Measurements from ENCODE around the gene PSIP1. TPM values are rescaled to one million over a fixed set of nuclear protein-coding genes. Genes with fewer than 3 reads are reported as not detected.

The PSIP1 gene
- total and polyA plus RNA-seq, 9 of the 15 experiments (the other 6 are each of a cell fraction or from before 2014, with no cell fraction given), result 18.8 to 119 (median 59.9) TPM

DNA sequence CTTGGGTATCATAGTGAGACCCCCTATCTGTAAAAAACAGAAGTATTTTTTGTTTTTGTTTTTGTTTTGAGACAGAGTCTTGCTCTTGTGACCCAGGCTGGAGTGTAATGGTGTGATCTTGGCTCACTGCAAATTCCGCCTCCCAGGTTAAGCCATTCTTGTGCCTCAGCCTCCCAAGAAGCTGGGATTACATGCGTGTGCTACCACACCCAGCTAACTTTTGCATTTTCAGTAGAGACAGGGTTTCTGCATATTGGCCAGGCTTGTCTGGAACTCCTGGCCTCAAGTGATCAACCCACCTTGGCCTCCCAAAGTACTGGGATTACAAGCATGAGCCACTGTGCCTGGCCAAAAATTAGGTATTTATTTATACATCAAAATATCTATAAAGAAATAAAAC lies 31.9 kb upstream of the PSIP1 start:
- in situ Hi-C loops (cut with MboI) (no loop called here), intact Hi-C loops (cut with micrococcal nuclease) (no loop called here)
- CTCF ChIA-PET (ENCODE audit: low intra/inter-chr PET ratio), result no interaction called here
- Histone ChIP-seq H3K9ac (ENCODE audit: insufficient read depth in 1 of 2, low read depth in 2 of 2, low read length in 2 of 2) (no peak overlapping the region), H3K79me2 (ENCODE audit: control insufficient read depth, insufficient read depth, low read length) (no peaks in the 10 kb centered on the region), H3K4me1 (replicated peaks in 1 of 2; ENCODE audit: control insufficient read depth in 2 of 2, insufficient read depth in 2 of 2, low read length in 2 of 2) (no peaks in the 10 kb centered on the region), H2AFZ (ENCODE audit: low read depth, low read length) (no peak overlapping the region), H3K36me3 (ENCODE audit: control insufficient read depth, insufficient read depth, low read length) (no peaks in the 10 kb centered on the region), H3K4me2 (ENCODE audit: insufficient read depth, low read length) (no peak overlapping the region), H4K20me1 (replicated peaks; ENCODE audit: control insufficient read depth, insufficient read depth, low read length) (no peaks in the 10 kb centered on the region), H3K27me3 (ENCODE audit: control insufficient read depth in 2 of 2, insufficient read depth in 2 of 2, low read length in 2 of 2) (peaks cover 0 to 5% of the 10 kb centered on the region in 2 experiments; a peak in 2 of 5 replicates), H3K27ac (ENCODE audit: extremely low read depth, low read depth, low read length) (no peak overlapping the region), H3K4me3 (no peak overlapping the region), H3K9me3 (replicated peaks; ENCODE audit: control insufficient read depth, insufficient read depth, low read depth, low read length) (no peaks in the 10 kb centered on the region), H3K9me1 (ENCODE audit: control insufficient read depth, insufficient read depth, low read length) (no peaks in the 10 kb centered on the region)
- POLR2A ChIA-PET, result no interaction called here
- BruUV-seq (replicated peaks), result no TSS peak
- ATAC-seq (no peak), DNase-seq (ENCODE audit: extremely low read depth in 1 of 4, low spot score in 3 of 4) (no peak), FAIRE-seq (no peak)
- TF ChIP-seq, protein P1, sequence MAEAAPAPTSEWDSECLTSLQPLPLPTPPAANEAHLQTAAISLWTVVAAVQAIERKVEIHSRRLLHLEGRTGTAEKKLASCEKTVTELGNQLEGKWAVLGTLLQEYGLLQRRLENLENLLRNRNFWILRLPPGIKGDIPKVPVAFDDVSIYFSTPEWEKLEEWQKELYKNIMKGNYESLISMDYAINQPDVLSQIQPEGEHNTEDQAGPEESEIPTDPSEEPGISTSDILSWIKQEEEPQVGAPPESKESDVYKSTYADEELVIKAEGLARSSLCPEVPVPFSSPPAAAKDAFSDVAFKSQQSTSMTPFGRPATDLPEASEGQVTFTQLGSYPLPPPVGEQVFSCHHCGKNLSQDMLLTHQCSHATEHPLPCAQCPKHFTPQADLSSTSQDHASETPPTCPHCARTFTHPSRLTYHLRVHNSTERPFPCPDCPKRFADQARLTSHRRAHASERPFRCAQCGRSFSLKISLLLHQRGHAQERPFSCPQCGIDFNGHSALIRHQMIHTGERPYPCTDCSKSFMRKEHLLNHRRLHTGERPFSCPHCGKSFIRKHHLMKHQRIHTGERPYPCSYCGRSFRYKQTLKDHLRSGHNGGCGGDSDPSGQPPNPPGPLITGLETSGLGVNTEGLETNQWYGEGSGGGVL (CRISPR knock-in tag; IDR thresholded peaks at IDR 0.05), result no peak
- no peak for TF ChIP-seq MAZ (CRISPR knock-in tag; conservative IDR thresholded peaks at IDR 0.05 in 1 of 2, IDR thresholded peaks at IDR 0.05 in 1 of 2)
- TF ChIP-seq SMAD4 (CRISPR knock-in tag; conservative IDR thresholded peaks at IDR 0.05), result no peak
- TF ChIP-seq NFYB (IDR thresholded peaks at IDR 0.05; ENCODE audit: extremely low read depth, insufficient read length), result no peak
- no peak for TF ChIP-seq HOXB6 (CRISPR knock-in tag; IDR thresholded peaks at IDR 0.05; ENCODE audit: borderline replicate concordance)
- 15% methylated on average over 2 of the region's 2 CpGs for WGBS (ENCODE audit: insufficient coverage, low coverage, missing lambda C conversion rate)

Data from K562 (cell line).